HG03342 (cell line): Measurements from ENCODE around the gene SLC2A4RG.
"Not testable (repeated sequence)": the region's sequence is repeated elsewhere in the genome, so short reads cannot be mapped to it uniquely, and the experiment has no call there.

Experiments
- ATAC-seq: cut with Tn5 transposase; IDR thresholded peaks from one replicate; pipeline ENCODE4 v1.9.1; 2021; ENCODE audit warnings: mild to moderate bottlenecking, moderate library complexity; ENCODE audit not compliant: unreplicated experiment

The SLC2A4RG gene

GRCh38 chr20:63709149-63709527 lies 30.4 kb upstream of the SLC2A4RG start:
- ATAC-seq: no peak

GRCh38 chr20:63711085-63711645 lies 28.4 kb upstream of the SLC2A4RG start:
- no peak for ATAC-seq

GRCh38 chr20:63712191-63712590 lies 27.4 kb upstream of the SLC2A4RG start:
- ATAC-seq: no peak

GRCh38 chr20:63714858-63715257 lies 24.7 kb upstream of the SLC2A4RG start:
- no peak for ATAC-seq

- ATAC-seq: no peak
These were observed 20.6 kb upstream of the SLC2A4RG start for GRCh38 chr20:63718996-63719395.

- ATAC-seq: not testable (repeated sequence)
These were observed 16.5 kb upstream of the SLC2A4RG start for GRCh38 chr20:63722967-63723622.

GRCh38 chr20:63730189-63730733 lies 9.3 kb upstream of the SLC2A4RG start:
- not testable (repeated sequence) for ATAC-seq

- no peak for ATAC-seq
These were observed 8.2 kb upstream of the SLC2A4RG start for GRCh38 chr20:63731410-63731809.

- no peak for ATAC-seq
These were observed 7.2 kb upstream of the SLC2A4RG start for GRCh38 chr20:63732118-63733095.

- ATAC-seq: no peak
These were observed 6.5 kb upstream of the SLC2A4RG start for GRCh38 chr20:63733117-63733516.

GRCh38 chr20:63733579-63734081 lies 5.9 kb upstream of the SLC2A4RG start:
- ATAC-seq: no peak

- no peak for ATAC-seq
These were observed 5.2 kb upstream of the SLC2A4RG start for GRCh38 chr20:63734111-63734945.

- ATAC-seq: no peak
These were observed 4.4 kb upstream of the SLC2A4RG start for GRCh38 chr20:63734946-63735858.

- ATAC-seq: no peak
These were observed 3.5 kb upstream of the SLC2A4RG start, which contains the start of gene LIME1 for GRCh38 chr20:63735859-63736718. Gene LIME1, plus strand, starts transcription at chr20:63736664. Its CDS starts 886 bp downstream, at chr20:63737550.

GRCh38 chr20:63736893-63737694 lies 2.5 kb upstream of the SLC2A4RG start:
- no peak for ATAC-seq

- no peak for ATAC-seq
These were observed 2.0 kb upstream of the SLC2A4RG start for GRCh38 chr20:63737695-63737944.

GRCh38 chr20:63737945-63738686 lies 1.5 kb upstream of the SLC2A4RG start:
- no peak for ATAC-seq
